ENCODE results near the gene TAMALIN.

The TAMALIN gene

GRCh38 chr12:52056801-52057637 lies 50.3 kb downstream of the TAMALIN start:
- no peak for DNase-seq

- DNase-seq: no peak
Observed at GRCh38 chr12:52057638-52058576, 51.2 kb downstream of the TAMALIN start.

- no peak for DNase-seq
Observed at GRCh38 chr12:52058631-52059361, 52.0 kb downstream of the TAMALIN start.

GRCh38 chr12:52059582-52060497 lies 53.1 kb downstream of the TAMALIN start:
- DNase-seq: no peak

GRCh38 chr12:52060498-52061177 lies 53.9 kb downstream of the TAMALIN start:
- DNase-seq: no peak

GRCh38 chr12:52061470-52062166 lies 54.9 kb downstream of the TAMALIN start:
- no peak for DNase-seq

- DNase-seq: no peak
Observed at GRCh38 chr12:52062167-52063081, 55.7 kb downstream of the TAMALIN start.

GRCh38 chr12:52063082-52063924 lies 56.6 kb downstream of the TAMALIN start:
- no peak for DNase-seq

- DNase-seq: peak; percentile 96
Observed at GRCh38 chr12:52063981-52064649, 57.4 kb downstream of the TAMALIN start.

All from T1000 (cell line).